Measurements from ENCODE around the gene ARG2.

GRCh38 chr14:67620217-67620785 is 581 bp downstream of the ARG2 start:
- TF ChIP-seq, protein P1, sequence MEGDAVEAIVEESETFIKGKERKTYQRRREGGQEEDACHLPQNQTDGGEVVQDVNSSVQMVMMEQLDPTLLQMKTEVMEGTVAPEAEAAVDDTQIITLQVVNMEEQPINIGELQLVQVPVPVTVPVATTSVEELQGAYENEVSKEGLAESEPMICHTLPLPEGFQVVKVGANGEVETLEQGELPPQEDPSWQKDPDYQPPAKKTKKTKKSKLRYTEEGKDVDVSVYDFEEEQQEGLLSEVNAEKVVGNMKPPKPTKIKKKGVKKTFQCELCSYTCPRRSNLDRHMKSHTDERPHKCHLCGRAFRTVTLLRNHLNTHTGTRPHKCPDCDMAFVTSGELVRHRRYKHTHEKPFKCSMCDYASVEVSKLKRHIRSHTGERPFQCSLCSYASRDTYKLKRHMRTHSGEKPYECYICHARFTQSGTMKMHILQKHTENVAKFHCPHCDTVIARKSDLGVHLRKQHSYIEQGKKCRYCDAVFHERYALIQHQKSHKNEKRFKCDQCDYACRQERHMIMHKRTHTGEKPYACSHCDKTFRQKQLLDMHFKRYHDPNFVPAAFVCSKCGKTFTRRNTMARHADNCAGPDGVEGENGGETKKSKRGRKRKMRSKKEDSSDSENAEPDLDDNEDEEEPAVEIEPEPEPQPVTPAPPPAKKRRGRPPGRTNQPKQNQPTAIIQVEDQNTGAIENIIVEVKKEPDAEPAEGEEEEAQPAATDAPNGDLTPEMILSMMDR (IDR thresholded peaks at IDR 0.05; ENCODE audit: poor library complexity, severe bottlenecking) = no peak
- TF ChIP-seq EZH2 (IDR thresholded peaks at IDR 0.05; ENCODE audit: borderline replicate concordance, insufficient read depth, low read length, poor library complexity, severe bottlenecking) = no peak

All from neural cell (in vitro differentiated cells).